ENCODE measurements around the gene KL.

KL gene

GRCh38 chr13:33016414-33017322 lies at the start of gene KL:
Gene KL, plus strand, starts transcription at chr13:33016423. Its CDS starts 18 bp downstream, at chr13:33016441.
- no peak for DNase-seq (ENCODE audit: extremely low read depth in 1 of 2, low read depth in 1 of 2)

DNA sequence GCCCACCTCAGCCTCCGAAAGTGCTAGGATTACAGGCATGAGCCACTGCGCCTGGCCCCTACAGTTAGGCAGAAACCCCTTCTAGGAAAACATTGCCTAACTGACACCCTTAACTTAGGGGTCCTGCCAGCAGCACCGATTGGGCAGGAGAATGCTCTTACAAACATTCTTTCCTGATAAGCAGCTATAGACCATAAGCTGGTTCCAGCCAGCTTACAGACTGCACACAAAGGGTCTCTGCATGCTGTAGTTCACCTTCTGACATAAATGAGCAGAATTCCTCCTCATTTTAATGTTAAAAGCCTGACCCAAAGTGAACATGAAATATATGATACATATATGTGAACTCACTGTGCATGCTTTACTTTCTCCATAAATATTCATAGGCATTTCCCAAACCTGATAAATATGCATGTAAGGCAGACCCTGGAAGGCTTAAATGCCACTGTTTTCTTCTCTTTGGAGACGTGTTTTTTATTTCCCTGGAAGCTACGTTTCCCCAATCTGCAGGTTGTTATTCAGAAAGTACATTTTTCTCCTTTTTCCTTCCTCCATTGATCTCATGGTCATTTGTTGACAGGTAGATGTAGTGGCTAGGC lies 48.5 kb upstream of the KL start:
- no peak for DNase-seq (ENCODE audit: extremely low read depth in 1 of 2, low read depth in 1 of 2)

DNA sequence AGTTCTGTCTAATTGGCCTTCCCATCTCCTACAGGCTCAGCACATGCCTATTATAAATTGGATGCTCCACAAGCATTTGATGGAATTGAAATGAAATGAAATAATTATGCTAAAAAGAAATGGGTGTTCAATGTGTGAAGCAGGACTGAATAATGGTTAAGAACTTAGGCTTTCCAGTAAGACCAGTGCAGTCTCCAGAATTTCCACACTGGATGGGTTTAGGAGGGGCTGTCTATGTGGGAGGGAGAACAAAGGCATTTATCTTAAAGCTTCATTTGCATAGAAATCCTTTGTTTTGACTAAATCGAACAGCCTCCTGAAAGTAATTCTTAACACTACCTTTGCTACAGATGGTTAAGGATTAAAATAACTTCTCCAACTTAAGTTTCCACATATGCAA lies 47.9 kb upstream of the KL start:
- DNase-seq (ENCODE audit: extremely low read depth in 1 of 2, low read depth in 1 of 2) = no peak

GRCh38 chr13:32968793-32969192 lies 47.4 kb upstream of the KL start:
- no peak for DNase-seq (ENCODE audit: extremely low read depth in 1 of 2, low read depth in 1 of 2)

GRCh38 chr13:32969516-32969941 lies 46.7 kb upstream of the KL start:
- DNase-seq (ENCODE audit: extremely low read depth in 1 of 2, low read depth in 1 of 2) = no peak

DNA sequence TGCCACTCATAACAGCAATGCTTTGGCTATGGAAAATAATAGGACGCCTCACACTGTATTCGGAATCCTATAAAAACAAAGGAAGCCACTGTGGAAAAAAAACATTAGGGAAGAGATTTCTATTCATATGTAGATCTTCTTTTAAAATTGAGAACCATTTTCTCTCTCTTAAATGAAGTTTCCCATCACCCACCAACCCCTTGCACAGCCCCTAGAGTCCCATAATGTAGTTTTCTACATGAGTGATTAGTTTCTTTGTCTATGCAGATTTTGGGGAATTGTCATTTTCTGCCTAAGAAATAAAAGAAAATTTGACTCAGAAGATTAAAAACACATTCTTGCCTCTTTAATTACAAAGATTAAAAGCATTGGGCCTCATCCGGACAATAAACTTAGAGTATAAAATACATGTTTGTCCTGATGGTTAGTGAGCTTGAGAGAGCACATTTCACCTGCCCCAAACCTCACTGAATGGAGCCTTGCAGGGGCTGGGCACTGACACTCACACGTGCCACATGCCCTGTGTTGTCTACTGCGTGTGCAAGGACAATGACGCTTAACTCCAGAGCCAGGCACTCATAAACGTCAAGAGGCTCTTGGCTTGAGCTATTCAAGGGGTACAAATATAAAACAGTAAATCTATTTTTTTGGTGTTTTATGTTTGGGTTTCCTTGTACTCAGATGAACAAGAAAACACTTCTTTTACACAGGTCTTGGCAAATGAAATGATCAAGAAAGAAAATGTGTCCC lies 40.0 kb upstream of the KL start:
- no peak for DNase-seq (ENCODE audit: extremely low read depth in 1 of 2, low read depth in 1 of 2)

GRCh38 chr13:32976912-32977311 lies 39.3 kb upstream of the KL start:
- no peak for DNase-seq (ENCODE audit: extremely low read depth in 1 of 2, low read depth in 1 of 2)

DNA sequence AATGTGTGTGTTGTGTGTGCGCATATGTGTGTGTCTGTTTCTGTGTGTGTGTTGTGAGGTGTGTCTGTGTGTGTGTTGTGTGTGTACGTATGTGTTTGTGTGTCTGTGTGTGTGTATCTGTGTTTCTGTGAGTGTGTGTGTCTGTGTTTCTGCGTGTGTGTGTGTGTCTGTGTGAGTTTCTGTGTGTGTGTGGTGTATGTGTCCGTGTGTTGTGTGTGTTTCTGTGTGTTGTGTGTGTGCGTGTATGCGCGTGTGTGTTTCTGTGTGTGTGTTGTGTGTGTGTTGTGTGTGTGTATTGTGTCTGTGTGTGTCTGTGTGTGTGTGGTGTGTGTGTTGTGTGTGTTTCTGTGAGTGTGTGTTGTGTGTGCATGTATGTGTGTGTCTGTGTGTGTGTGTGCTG lies 38.9 kb upstream of the KL start:
- no peak for DNase-seq (ENCODE audit: extremely low read depth in 1 of 2, low read depth in 1 of 2)

GRCh38 chr13:32978278-32978677 lies 37.9 kb upstream of the KL start:
- DNase-seq (ENCODE audit: extremely low read depth in 1 of 2, low read depth in 1 of 2) = no peak

GRCh38 chr13:32983058-32983457 lies 33.2 kb upstream of the KL start:
- no peak for DNase-seq (ENCODE audit: extremely low read depth in 1 of 2, low read depth in 1 of 2)

DNA sequence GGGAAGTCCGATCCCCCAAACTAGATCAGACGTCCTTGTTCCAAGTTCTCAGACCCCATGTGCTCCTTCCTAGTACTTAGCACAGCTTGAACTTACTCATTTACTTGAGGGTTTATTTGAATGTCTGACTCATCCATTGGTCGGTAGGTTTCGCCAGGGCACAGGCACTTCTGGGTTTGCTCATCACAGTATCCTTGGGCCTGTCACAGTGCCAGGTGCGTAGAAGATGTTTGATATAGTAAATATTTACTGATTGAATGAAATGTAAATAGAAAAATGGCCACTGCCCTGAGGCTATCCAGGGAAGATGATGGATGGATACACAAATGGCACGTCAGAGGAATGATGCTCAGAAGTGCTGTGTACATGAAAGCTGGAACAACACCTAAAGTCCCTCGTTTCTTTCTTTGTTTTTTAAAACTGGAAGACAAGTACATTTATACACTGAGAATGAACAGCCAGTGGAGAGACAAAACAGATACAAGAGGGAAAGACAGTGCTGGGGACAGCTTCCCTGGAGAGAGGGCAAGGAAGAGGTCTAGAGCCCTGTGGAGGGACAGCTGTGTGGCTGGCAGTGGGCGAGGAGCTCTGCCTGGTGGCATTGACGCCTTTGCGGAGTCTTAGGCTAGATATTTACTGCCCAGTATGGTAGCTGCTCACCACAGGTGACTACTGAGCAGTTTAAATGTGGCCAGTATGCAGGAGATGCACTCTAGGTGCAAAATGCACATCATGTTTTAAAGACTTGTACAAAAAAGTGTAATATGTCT lies 31.2 kb upstream of the KL start:
- DNase-seq (ENCODE audit: extremely low read depth in 1 of 2, low read depth in 1 of 2) = no peak

- no peak for DNase-seq (ENCODE audit: extremely low read depth in 1 of 2, low read depth in 1 of 2)
These were observed 29.7 kb upstream of the KL start for GRCh38 chr13:32986552-32986951.

DNA sequence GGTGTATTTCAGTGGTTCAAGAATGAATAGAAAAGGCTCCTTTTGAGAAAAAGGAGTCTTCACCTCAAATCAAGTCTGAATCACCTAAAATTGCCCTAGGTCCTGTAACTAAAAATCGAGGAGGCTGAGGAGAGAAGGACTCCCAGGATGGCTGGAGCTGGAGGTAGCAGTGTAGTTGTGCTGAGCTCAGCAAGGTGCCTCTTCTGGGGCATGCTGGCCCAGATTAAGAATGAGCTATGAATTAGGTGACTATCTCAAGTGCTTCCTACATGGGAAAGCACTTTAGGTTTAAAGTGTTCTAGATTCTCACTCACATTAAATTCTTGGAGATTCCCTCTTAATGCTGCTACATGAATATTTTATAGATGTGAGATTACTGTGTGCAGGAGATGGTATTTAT lies 28.8 kb upstream of the KL start:
- DNase-seq (ENCODE audit: extremely low read depth in 1 of 2, low read depth in 1 of 2) = no peak

DNA sequence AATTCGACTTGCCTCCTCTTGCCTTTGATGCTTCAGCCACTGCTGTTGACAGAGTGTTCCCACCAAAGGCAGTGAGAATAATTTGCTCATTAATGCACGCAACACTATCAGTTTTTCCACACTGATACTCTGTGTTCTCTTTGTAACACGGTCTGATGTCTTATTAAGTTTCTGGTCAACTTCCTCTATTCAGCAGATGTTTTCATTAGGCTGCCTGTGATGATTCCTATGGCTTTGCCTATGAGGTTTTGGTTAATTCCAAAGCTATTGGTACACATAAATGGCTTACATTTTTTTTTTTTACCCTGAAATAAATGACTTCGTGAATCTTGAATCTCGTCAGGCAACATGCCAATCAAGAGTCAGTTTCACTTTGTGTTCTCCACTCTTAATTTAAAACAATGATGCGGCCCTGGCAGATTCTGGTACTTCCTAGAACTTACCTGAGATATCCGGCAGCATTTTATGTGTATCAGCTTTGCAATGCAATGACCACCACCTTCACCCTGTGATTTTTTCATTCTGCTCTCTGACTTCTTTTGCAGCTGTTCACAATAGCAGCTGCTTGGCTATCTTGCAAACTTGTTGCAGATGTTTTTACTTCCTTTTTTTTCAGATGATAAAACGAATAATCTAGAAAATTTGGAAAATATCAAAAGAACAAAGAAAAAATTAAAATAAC lies 27.5 kb upstream of the KL start:
- no peak for DNase-seq (ENCODE audit: extremely low read depth in 1 of 2, low read depth in 1 of 2)

- DNase-seq (ENCODE audit: extremely low read depth in 1 of 2, low read depth in 1 of 2) = no peak
These were observed 26.9 kb upstream of the KL start for GRCh38 chr13:32989290-32989667.

DNA sequence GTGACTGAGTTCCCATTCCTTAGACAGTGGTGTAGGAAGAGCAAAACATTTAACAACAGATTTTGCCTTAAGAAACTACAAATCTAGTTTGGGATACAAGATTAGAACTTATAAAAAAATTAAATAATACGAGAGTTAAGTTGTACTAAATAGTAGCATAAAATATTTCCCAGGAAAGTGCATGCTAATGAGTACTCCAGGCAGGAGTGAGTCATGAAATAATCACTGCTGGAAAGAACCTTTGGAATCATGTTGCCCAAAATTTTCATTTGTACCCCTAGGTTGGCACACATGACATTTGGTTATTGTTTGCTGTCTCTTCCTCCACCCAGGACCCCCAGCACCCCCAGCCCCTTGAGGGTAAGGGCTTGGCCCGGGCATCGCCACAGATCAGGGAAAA lies 26.3 kb upstream of the KL start:
- no peak for DNase-seq (ENCODE audit: extremely low read depth in 1 of 2, low read depth in 1 of 2)

- no peak for DNase-seq (ENCODE audit: extremely low read depth in 1 of 2, low read depth in 1 of 2)
These were observed 23.1 kb upstream of the KL start for GRCh38 chr13:32993145-32993544.

DNA sequence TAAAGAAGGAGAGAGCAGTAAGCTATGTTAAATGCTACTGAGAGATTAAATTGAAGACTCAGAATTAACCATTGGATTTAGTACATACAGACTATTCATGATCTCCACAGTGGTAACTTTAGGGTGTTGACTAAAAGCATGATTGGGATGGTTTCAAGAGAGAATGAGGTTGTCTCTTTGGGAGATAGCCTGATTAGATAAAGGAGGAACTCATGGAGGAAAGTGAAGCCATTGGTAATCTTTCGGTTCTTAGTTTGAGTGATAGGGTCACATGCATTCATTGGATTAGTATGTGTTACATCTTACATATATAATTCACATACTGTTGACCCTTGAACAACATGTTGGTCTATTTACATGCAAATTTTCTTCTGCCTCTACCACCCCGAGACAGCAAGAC lies 18.8 kb upstream of the KL start:
- DNase-seq (ENCODE audit: extremely low read depth in 1 of 2, low read depth in 1 of 2) = no peak

- no peak for DNase-seq (ENCODE audit: extremely low read depth in 1 of 2, low read depth in 1 of 2)
These were observed 17.3 kb upstream of the KL start for GRCh38 chr13:32998966-32999365.

DNA sequence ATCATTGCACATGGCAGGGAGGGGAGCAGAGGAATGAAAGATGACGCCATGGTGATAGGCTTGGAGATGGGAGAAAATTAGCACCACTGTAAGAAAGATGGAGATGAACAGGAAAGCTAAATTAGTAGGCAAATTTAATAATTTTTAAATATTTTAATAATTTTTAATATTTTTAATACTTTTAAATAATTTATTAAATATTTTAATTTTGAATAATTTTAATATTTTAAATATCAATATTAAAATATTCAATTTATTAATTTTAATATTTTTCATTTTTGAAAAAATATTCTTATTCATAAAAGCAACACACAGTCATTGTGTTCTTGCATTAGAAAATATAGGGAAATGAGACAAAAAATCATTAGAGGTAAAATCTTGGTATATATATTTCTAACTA lies 15.9 kb upstream of the KL start:
- no peak for DNase-seq (ENCODE audit: extremely low read depth in 1 of 2, low read depth in 1 of 2)

Data from stimulated activated CD8-positive, alpha-beta memory T cell treated with anti-CD3 and anti-CD28 coated beads, Interleukin-7, amount 100 ng/mL, for 48 hours (primary cell).